ELF-1 (cell line): ENCODE results near the gene SORCS2.

Source experiments
- DNase-seq: peaks from one replicate; pipeline ENCODE4 v3.0.0-alpha.2; 2016; ENCODE audit warnings: low read depth, low spot score

SORCS2 gene

GRCh38 chr4:7287274-7287917, 95.1 kb downstream of the SORCS2 start:
- DNase-seq: no peak

- DNase-seq: no peak
Measured at GRCh38 chr4:7287918-7288280, 95.6 kb downstream of the SORCS2 start.

GRCh38 chr4:7288751-7289523, 96.6 kb downstream of the SORCS2 start:
- no peak for DNase-seq

GRCh38 chr4:7289589-7289988, 97.3 kb downstream of the SORCS2 start:
- DNase-seq: no peak

GRCh38 chr4:7291372-7292114, 99.2 kb downstream of the SORCS2 start:
- DNase-seq: no peak

- DNase-seq: no peak
Measured at GRCh38 chr4:7293703-7294102, 101.4 kb downstream of the SORCS2 start.

GRCh38 chr4:7294176-7294756, 101.9 kb downstream of the SORCS2 start:
- no peak for DNase-seq

- no peak for DNase-seq
Measured at GRCh38 chr4:7295197-7295910, 103.0 kb downstream of the SORCS2 start.

GRCh38 chr4:7295911-7296660, 103.7 kb downstream of the SORCS2 start:
- DNase-seq: no peak

- no peak for DNase-seq
Measured at GRCh38 chr4:7296661-7297335, 104.5 kb downstream of the SORCS2 start.

- DNase-seq: no peak
Measured at GRCh38 chr4:7297374-7297773, 105.0 kb downstream of the SORCS2 start.

GRCh38 chr4:7297881-7298280, 105.5 kb downstream of the SORCS2 start:
- no peak for DNase-seq

- no peak for DNase-seq
Measured at GRCh38 chr4:7298619-7299009, 106.3 kb downstream of the SORCS2 start.

- DNase-seq: no peak
Measured at GRCh38 chr4:7299010-7299907, 106.9 kb downstream of the SORCS2 start.

GRCh38 chr4:7299908-7300710, 107.8 kb downstream of the SORCS2 start:
- no peak for DNase-seq

- no peak for DNase-seq
Measured at GRCh38 chr4:7300711-7301095, 108.4 kb downstream of the SORCS2 start.

GRCh38 chr4:7301126-7301785, 108.9 kb downstream of the SORCS2 start:
- DNase-seq: no peak
